ENCODE results near the gene TLK1. TPM values are rescaled to one million over a fixed set of nuclear protein-coding genes. Genes with fewer than 3 reads are reported as not detected.
A peak's percentile ranks its signal among the peaks of the same experiment; 100 is the strongest.

TLK1 gene
- total RNA-seq, 1 donor from 2014 or later: 50.2 TPM

- no peaks in the 10 kb centered on the region for H3K79me2 ChIP-seq (ENCODE audit: insufficient read depth, low read length)
- H3K9me3 Mint-ChIP-seq (ENCODE audit: unreplicated experiment): no peaks in the 10 kb centered on the region
- peak overlapping the region; percentile 45 for H3K27ac ChIP-seq (ENCODE audit: low read depth, low read length)
- peaks cover 25% of the 10 kb centered on the region for H3K36me3 Mint-ChIP-seq (ENCODE audit: low read depth, unreplicated experiment)
- H4K20me1 ChIP-seq (ENCODE audit: insufficient read depth, low read length): peaks cover 37% of the 10 kb centered on the region
- H3K27ac Mint-ChIP-seq (ENCODE audit: unreplicated experiment): no peak overlapping the region
- no peak for FAIRE-seq
- H3K4me3 Mint-ChIP-seq (ENCODE audit: unreplicated experiment): no peak overlapping the region
- H3K27me3 ChIP-seq (ENCODE audit: insufficient read depth, low read length): no peaks in the 10 kb centered on the region
- peaks cover 18% of the 10 kb centered on the region for H3K4me1 Mint-ChIP-seq (ENCODE audit: low read depth, unreplicated experiment)
- no peak overlapping the region for H3K4me3 ChIP-seq (ENCODE audit: insufficient read depth, low read depth, low read length)
- TF ChIP-seq CTCF (IDR thresholded peaks at IDR 0.05; ENCODE audit: insufficient read depth, low read depth, low read length) (peak; percentile 18), EZH2 (IDR thresholded peaks at IDR 0.05; ENCODE audit: insufficient read depth, low read length) (no peak)
- H3K9me3 ChIP-seq (ENCODE audit: insufficient read depth, low read depth, low read length): no peaks in the 10 kb centered on the region
- DNase-seq (ENCODE audit: low read depth): no peak
- H3K36me3 ChIP-seq (ENCODE audit: insufficient read depth, low read length): peaks cover 36% of the 10 kb centered on the region
- H3K4me2 ChIP-seq (ENCODE audit: low read length): peak overlapping the region; percentile 75
- H3K9ac ChIP-seq (ENCODE audit: low read length): no peak overlapping the region
- no peak overlapping the region for H2AFZ ChIP-seq (ENCODE audit: low read depth, low read length)
- peaks cover 19% of the 10 kb centered on the region for H3K4me1 ChIP-seq (ENCODE audit: insufficient read depth, low read length)
- no peaks in the 10 kb centered on the region for H3K27me3 Mint-ChIP-seq (ENCODE audit: low read depth, unreplicated experiment)
Observed at GRCh38 chr2:170966648-170967396, 193.9 kb downstream of the TLK1 start.

- Mint-ChIP-seq H3K4me1 (ENCODE audit: low read depth, unreplicated experiment) (peaks cover 18% of the 10 kb centered on the region), H3K9me3 (ENCODE audit: unreplicated experiment) (no peaks in the 10 kb centered on the region), H3K27me3 (ENCODE audit: low read depth, unreplicated experiment) (no peaks in the 10 kb centered on the region), H3K36me3 (ENCODE audit: low read depth, unreplicated experiment) (peaks cover 25% of the 10 kb centered on the region), H3K4me3 (ENCODE audit: unreplicated experiment) (peak overlapping the region; percentile 1), H3K27ac (ENCODE audit: unreplicated experiment) (peak overlapping the region; percentile 90)
- Histone ChIP-seq H3K9me3 (ENCODE audit: insufficient read depth, low read depth, low read length) (no peaks in the 10 kb centered on the region), H3K27ac (ENCODE audit: low read depth, low read length) (peak overlapping the region; percentile 52), H3K9ac (ENCODE audit: low read length) (peak overlapping the region; percentile 15), H4K20me1 (ENCODE audit: insufficient read depth, low read length) (peaks cover 46% of the 10 kb centered on the region), H3K36me3 (ENCODE audit: insufficient read depth, low read length) (peaks cover 47% of the 10 kb centered on the region), H3K4me1 (ENCODE audit: insufficient read depth, low read length) (peaks cover 19% of the 10 kb centered on the region), H3K79me2 (ENCODE audit: insufficient read depth, low read length) (peaks cover 6% of the 10 kb centered on the region), H3K4me2 (ENCODE audit: low read length) (peak overlapping the region; percentile 75), H3K27me3 (ENCODE audit: insufficient read depth, low read length) (no peaks in the 10 kb centered on the region), H3K4me3 (ENCODE audit: insufficient read depth, low read depth, low read length) (no peak overlapping the region), H2AFZ (ENCODE audit: low read depth, low read length) (no peak overlapping the region)
- TF ChIP-seq EZH2 (IDR thresholded peaks at IDR 0.05; ENCODE audit: insufficient read depth, low read length) (no peak), CTCF (IDR thresholded peaks at IDR 0.05; ENCODE audit: insufficient read depth, low read depth, low read length) (no peak)
- FAIRE-seq: no peak
- peak; percentile 87 for DNase-seq (ENCODE audit: low read depth)
Observed at GRCh38 chr2:170965446-170966225, 195.1 kb downstream of the TLK1 start.

Measured in astrocyte (in vitro differentiated cells and primary cell).